Endothelial cell of umbilical vein (primary cell): Measurements from ENCODE around the gene SERPINA3.

ENCODE experiments used
- EZH2 ChIP-seq: IDR thresholded peaks from 2 replicates; pipeline ENCODE4 v1.6.1; 2012; ENCODE audit warnings: borderline replicate concordance, low read depth, mild to moderate bottlenecking, moderate library complexity, low read length, inconsistent platforms; ENCODE audit not compliant: severe bottlenecking
- FOS ChIP-seq: IDR thresholded peaks from 2 replicates; pipeline ENCODE4 v1.6.1; 2011; ENCODE audit warnings: mild to moderate bottlenecking, low read length, moderate library complexity, borderline replicate concordance; ENCODE audit not compliant: insufficient read depth
- GATA2 ChIP-seq: IDR thresholded peaks from 2 replicates; pipeline ENCODE4 v1.7.0; 2011; ENCODE audit warnings: low read depth, mild to moderate bottlenecking, moderate library complexity, mixed read lengths, low read length; ENCODE audit not compliant: insufficient read length, insufficient read depth
- JUN ChIP-seq: IDR thresholded peaks from 2 replicates; pipeline ENCODE4 v1.6.1; 2011; ENCODE audit warnings: borderline replicate concordance, low read depth; ENCODE audit not compliant: insufficient read length, insufficient read depth
- MYC ChIP-seq: IDR thresholded peaks from one replicate; pipeline ENCODE4 v1.6.1; 2011; ENCODE audit warnings: mild to moderate bottlenecking, low read depth, low read length
- POLR2A ChIP-seq: IDR thresholded peaks from 2 replicates; pipeline ENCODE4 v1.6.1; 2012; ENCODE audit warnings: low read depth, mild to moderate bottlenecking, control low read depth, low read length
- POLR2AphosphoS5 ChIP-seq: IDR thresholded peaks from 2 replicates; pipeline ENCODE4 v1.6.1; 2012; ENCODE audit warnings: low read depth, mild to moderate bottlenecking, control low read depth, low read length, moderate library complexity; ENCODE audit not compliant: insufficient read depth
- TF ChIP-seq, protein P1 (sequence below): IDR thresholded peaks from 2 replicates; pipeline ENCODE4 v1.6.1; 2011; ENCODE audit not compliant: insufficient read depth, insufficient read length
- TF ChIP-seq, protein P2 (sequence below), 2 donors: IDR thresholded peaks; 1 replicate in 1 of 2; 2 replicates in 1 of 2; pipeline ENCODE4 v1.5.1; 2011; ENCODE audit warnings: low read length in 2 of 2, mild to moderate bottlenecking in 2 of 2, moderate library complexity in 2 of 2, control low read depth in 1 of 2, inconsistent platforms in 1 of 2, low read depth in 1 of 2; ENCODE audit not compliant: insufficient read depth in 1 of 2; ENCODE audit errors: extremely low read depth in 1 of 2

DNA sequence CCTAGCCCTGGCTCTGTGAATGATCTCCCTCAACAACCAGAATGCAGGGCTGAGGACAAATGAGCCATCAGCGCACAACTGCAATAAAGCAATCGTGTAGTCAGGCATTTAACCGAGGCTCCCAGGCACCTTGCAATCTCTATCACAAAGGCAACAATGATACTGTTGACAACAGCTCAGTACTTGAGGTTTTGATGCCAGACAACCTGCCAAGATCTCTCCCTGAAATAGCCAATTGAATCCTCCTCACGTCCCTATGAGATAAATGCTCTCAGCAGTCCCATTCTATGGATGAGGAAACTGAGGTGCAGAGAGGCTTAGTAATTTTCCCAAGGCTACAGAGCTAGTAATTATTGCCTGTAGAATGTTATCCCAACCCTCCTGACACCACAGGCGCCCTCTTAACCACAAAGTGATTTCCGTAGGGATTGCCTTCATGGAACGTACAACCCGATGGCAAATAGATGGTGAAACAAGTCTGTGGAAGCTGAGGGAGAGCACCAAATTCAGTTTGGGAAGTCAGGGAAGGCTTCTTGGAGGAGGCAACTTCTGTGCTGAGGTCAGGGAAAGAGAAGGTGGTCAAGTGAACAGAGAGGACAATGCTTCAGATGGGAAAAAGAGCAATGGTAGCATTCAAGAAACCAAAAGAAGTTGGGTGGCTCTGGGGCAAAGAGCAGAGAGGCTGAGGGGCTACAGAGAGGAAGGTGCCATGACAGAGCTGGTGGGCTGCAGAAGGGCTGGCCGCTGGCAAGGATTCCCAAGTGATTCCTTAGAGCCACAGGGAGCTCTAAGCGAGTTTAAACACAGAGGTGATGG is 12.6 kb downstream of the SERPINA3 start:
- TF ChIP-seq POLR2AphosphoS5 = no peak
- TF ChIP-seq, protein P1, sequence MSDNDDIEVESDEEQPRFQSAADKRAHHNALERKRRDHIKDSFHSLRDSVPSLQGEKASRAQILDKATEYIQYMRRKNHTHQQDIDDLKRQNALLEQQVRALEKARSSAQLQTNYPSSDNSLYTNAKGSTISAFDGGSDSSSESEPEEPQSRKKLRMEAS = no peak
- TF ChIP-seq, protein P2, sequence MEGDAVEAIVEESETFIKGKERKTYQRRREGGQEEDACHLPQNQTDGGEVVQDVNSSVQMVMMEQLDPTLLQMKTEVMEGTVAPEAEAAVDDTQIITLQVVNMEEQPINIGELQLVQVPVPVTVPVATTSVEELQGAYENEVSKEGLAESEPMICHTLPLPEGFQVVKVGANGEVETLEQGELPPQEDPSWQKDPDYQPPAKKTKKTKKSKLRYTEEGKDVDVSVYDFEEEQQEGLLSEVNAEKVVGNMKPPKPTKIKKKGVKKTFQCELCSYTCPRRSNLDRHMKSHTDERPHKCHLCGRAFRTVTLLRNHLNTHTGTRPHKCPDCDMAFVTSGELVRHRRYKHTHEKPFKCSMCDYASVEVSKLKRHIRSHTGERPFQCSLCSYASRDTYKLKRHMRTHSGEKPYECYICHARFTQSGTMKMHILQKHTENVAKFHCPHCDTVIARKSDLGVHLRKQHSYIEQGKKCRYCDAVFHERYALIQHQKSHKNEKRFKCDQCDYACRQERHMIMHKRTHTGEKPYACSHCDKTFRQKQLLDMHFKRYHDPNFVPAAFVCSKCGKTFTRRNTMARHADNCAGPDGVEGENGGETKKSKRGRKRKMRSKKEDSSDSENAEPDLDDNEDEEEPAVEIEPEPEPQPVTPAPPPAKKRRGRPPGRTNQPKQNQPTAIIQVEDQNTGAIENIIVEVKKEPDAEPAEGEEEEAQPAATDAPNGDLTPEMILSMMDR (IDR thresholded peaks at IDR 0.05; ENCODE audit: extremely low read depth in 1 of 2, insufficient read depth in 1 of 2, low read depth in 1 of 2, low read length in 2 of 2) = no peak
- no peak for TF ChIP-seq MYC
- TF ChIP-seq FOS = no peak
- no peak for TF ChIP-seq POLR2A
- TF ChIP-seq EZH2 = no peak
- TF ChIP-seq JUN = no peak
- TF ChIP-seq GATA2 = no peak
